ENCODE results near the gene C2CD4A. TPM values are rescaled to one million over a fixed set of nuclear protein-coding genes. Genes with fewer than 3 reads are reported as not detected.

The C2CD4A gene
- total and polyA plus RNA-seq, 2 of the 4 experiments (the other 2 are of a cell fraction) = not detected

DNA sequence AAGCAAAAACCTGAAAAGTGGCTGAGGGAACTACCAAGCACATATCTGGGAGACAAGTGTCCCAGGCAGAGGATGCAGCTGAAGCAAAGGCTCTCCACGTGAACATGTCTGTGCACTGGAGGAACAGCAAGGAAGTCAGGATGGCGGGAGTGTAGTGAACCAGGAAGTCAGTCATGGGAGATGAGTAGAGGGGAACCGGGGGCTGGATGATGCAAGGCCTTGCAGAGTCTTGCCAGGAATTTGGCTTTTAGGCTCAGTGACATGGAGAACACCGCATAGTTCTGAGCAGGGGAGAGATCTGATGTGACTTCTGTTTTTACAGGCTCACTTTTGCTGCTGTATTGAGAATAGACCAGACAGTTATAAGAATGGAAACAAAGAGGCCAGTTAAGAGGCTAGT is 19.0 kb downstream of the C2CD4A start:
- intact Hi-C loops (cut with micrococcal nuclease) = no loop called here
- H3K9ac ChIP-seq (ENCODE audit: low read depth, low read length) = no peak overlapping the region
- in situ Hi-C loops (cut with MboI; ENCODE audit: low sequenced_read_pairs) = no loop called here
- H3K4me3 ChIP-seq (ENCODE audit: insufficient read depth, low read depth, low read length) = no peak overlapping the region
- no peaks in the 10 kb centered on the region for H4K20me1 ChIP-seq (ENCODE audit: insufficient read depth, low read length)
- DNase-seq = no peak
- H2AK5ac ChIP-seq (ENCODE audit: low read depth, low read length) = no peak overlapping the region
- H4K91ac ChIP-seq (ENCODE audit: insufficient read depth, low read depth, low read length) = no peak overlapping the region
- H2BK15ac ChIP-seq (ENCODE audit: low read depth, low read length) = no peak overlapping the region
- H3K18ac ChIP-seq (ENCODE audit: low read depth, low read length) = no peak overlapping the region
- BruUV-seq (replicated peaks) = no TSS peak
- no peaks in the 10 kb centered on the region for H3K9me3 ChIP-seq (ENCODE audit: control insufficient read depth, insufficient read depth, low read length)
- H3K4ac ChIP-seq (ENCODE audit: low read depth, low read length) = no peak overlapping the region
- no peak for ATAC-seq (ENCODE audit: low read depth)
- no peak overlapping the region for H3K27ac ChIP-seq (ENCODE audit: insufficient read depth, low read length)
- H3K79me1 ChIP-seq (ENCODE audit: low read depth in 1 of 2, low read length in 2 of 2) = no peaks in the 10 kb centered on the region
- no peak overlapping the region for H2AK9ac ChIP-seq (replicated peaks; ENCODE audit: low read depth, low read length, poor library complexity)
- ChIA-PET POLR2A (ENCODE audit: unreplicated experiment) (no interaction called here), CTCF (no interaction called here)
- H3K9me1 ChIP-seq (ENCODE audit: insufficient read depth, low read length) = no peaks in the 10 kb centered on the region
- H3K36me3 ChIP-seq (ENCODE audit: control insufficient read depth, insufficient read depth, low read length) = no peaks in the 10 kb centered on the region
- no peak overlapping the region for H2BK5ac ChIP-seq (ENCODE audit: low read depth, low read length, poor library complexity, severe bottlenecking)
- H4K5ac ChIP-seq (ENCODE audit: low read depth, low read length) = no peak overlapping the region
- H4K8ac ChIP-seq (ENCODE audit: low read depth in 2 of 2, low read length in 2 of 2) = no peak overlapping the region
- no peak overlapping the region for H3K14ac ChIP-seq (replicated peaks; ENCODE audit: low read depth, low read length)
- H3K4me1 ChIP-seq (ENCODE audit: control insufficient read depth, insufficient read depth, low read length) = no peaks in the 10 kb centered on the region
- H3K4me2 ChIP-seq (ENCODE audit: low read depth, low read length) = no peak overlapping the region
- H3K27me3 ChIP-seq (ENCODE audit: control insufficient read depth, insufficient read depth, low read length) = peaks cover 4% of the 10 kb centered on the region
- H2BK20ac ChIP-seq (ENCODE audit: low read depth, low read length) = no peak overlapping the region
- no peak overlapping the region for H3K56ac ChIP-seq (ENCODE audit: extremely low read depth, insufficient read depth, low read length)
- H2AFZ ChIP-seq (replicated peaks; ENCODE audit: low read length, poor library complexity) = peak overlapping the region; percentile 58
- TF ChIP-seq RFX5 (IDR thresholded peaks at IDR 0.05; ENCODE audit: low read depth, low read length) (no peak), NFE2L2 (IDR thresholded peaks at IDR 0.05; ENCODE audit: low read depth, low read length) (no peak)
- no peak overlapping the region for H3K23ac ChIP-seq (ENCODE audit: low read depth, low read length)
- no CpG with 5 or more reads among the region's 4 CpGs for WGBS, 2 experiments (ENCODE audit: extremely low coverage in 2 of 2, insufficient read length in 1 of 2)
- dilution Hi-C loops (cut with HindIII; ENCODE audit: low sequenced_read_pairs, unreplicated experiment) = no loop called here
- H2BK120ac ChIP-seq (ENCODE audit: low read depth, low read length) = no peak overlapping the region

Data from IMR-90 (cell line).